22Rv1 (cell line): ENCODE measurements around the gene RAPGEF4.

ENCODE experiments used
- CTCF ChIP-seq: fragments of 450-650 bp; IDR thresholded peaks from 2 replicates; pipeline ENCODE4 v1.5.1; 2017; ENCODE audit warnings: mild to moderate bottlenecking
- ZFX ChIP-seq: fragments of 450-650 bp; IDR thresholded peaks from 2 replicates; pipeline ENCODE4 v1.6.1; 2017; ENCODE audit warnings: antibody characterized with exemption, borderline replicate concordance

DNA sequence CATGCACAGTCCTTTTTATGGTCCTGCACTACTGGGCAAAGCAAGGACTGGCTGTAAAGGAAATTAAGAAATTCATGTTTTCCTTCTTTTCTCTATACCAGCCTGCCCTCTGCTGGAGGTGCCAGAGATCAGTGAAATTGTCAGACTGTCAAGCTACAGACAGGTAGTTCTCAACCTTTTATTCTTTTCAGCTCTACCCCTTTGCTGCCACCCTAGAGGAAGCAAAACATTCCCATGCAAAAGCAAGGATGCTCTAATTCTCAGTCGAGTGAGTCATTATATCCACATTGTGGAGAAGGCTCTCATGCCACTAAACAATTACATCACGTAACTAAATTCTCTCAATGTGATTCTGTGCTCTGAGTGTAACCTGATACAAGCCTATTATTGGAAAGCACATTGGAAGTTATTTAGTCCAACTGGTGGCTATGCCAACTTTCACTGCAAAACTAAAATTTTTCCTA is 25.0 kb upstream of the RAPGEF4 start:
- TF ChIP-seq CTCF (peak; percentile 58), ZFX (no peak)
